ENCODE measurements around the gene PARD6A.

Gene PARD6A

GRCh38 chr16:67697422-67698185, 36.8 kb downstream of the PARD6A start:
- DNase-seq = no peak

GRCh38 chr16:67699265-67699664, 38.5 kb downstream of the PARD6A start:
- no peak for DNase-seq

GRCh38 chr16:67701420-67701819, 40.7 kb downstream of the PARD6A start:
- no peak for DNase-seq

- DNase-seq = no peak
Observed at GRCh38 chr16:67702130-67702529, 41.4 kb downstream of the PARD6A start.

GRCh38 chr16:67703626-67704025, 42.9 kb downstream of the PARD6A start:
- no peak for DNase-seq

GRCh38 chr16:67704110-67704509, 43.4 kb downstream of the PARD6A start:
- DNase-seq = no peak

- DNase-seq = no peak
Observed at GRCh38 chr16:67707210-67707609, 46.5 kb downstream of the PARD6A start.

GRCh38 chr16:67707790-67708189, 47.0 kb downstream of the PARD6A start:
- no peak for DNase-seq

- DNase-seq = no peak
Observed at GRCh38 chr16:67708368-67708771, 47.6 kb downstream of the PARD6A start.

- DNase-seq = no peak
Observed at GRCh38 chr16:67709050-67709449, 48.3 kb downstream of the PARD6A start.

GRCh38 chr16:67710607-67711006, 49.8 kb downstream of the PARD6A start:
- no peak for DNase-seq

Measured in activated effector memory CD4-positive, alpha-beta T cell treated with anti-CD3 and anti-CD28 coated beads, Interleukin-2, amount 50 U/mL, for 16 hours (primary cell).